GM13976 (cell line): ENCODE measurements around the gene NES.

Source experiments
- DNase-seq: peaks from one replicate; pipeline ENCODE4 v3.0.0; 2012; ENCODE audit warnings: low spot score
- CTCF ChIP-seq: IDR thresholded peaks from 2 replicates; pipeline ENCODE4 v1.5.1; 2012; ENCODE audit warnings: borderline replicate concordance, mild to moderate bottlenecking; ENCODE audit not compliant: insufficient read depth; ENCODE audit errors: extremely low read depth, missing control alignments, control extremely low read depth
- in situ Hi-C: fragments of 300-500 bp; cut with MboI; formaldehyde crosslinking; loops from one replicate; pipeline ENCODE4 v1.12.0; 2022; ENCODE audit warnings: low sequenced_read_pairs, mixed read lengths, inconsistent platforms; ENCODE audit not compliant: unreplicated experiment

NES gene

GRCh38 chr1:156659661-156659987, 17.6 kb downstream of the NES start:
- no peak for DNase-seq
- TF ChIP-seq CTCF, result no peak
- in situ Hi-C loops, result no loop called here

GRCh38 chr1:156658945-156659574, 18.1 kb downstream of the NES start:
- DNase-seq, result no peak
- TF ChIP-seq CTCF, result no peak
- in situ Hi-C loops, result no loop called here

- no peak for TF ChIP-seq CTCF
- DNase-seq, result no peak
- in situ Hi-C loops, result no loop called here
Observed at GRCh38 chr1:156658496-156658895, 18.7 kb downstream of the NES start.

- no peak for TF ChIP-seq CTCF
- no peak for DNase-seq
- in situ Hi-C loops, result no loop called here
Observed at GRCh38 chr1:156657741-156658319, 19.4 kb downstream of the NES start.

- in situ Hi-C loops, result no loop called here
- peak; percentile 93 for TF ChIP-seq CTCF
- DNase-seq, result peak; percentile 84
Observed at GRCh38 chr1:156656806-156657740, 20.1 kb downstream of the NES start.

GRCh38 chr1:156655904-156656516, 21.2 kb downstream of the NES start:
- in situ Hi-C loops, result no loop called here
- no peak for DNase-seq
- TF ChIP-seq CTCF, result no peak
